Upper lobe of left lung (tissue), 4 donors: ENCODE data around the gene NARF.

ENCODE experiments used
- EP300 ChIP-seq, 4 donors: sonication (generic); formaldehyde crosslinking; IDR thresholded peaks; one replicate each; pipeline ENCODE4 v1.5.1; 2017; ENCODE audit warnings: antibody characterized with exemption in 4 of 4, control low read depth in 2 of 4
- POLR2A ChIP-seq, 4 donors: fragments of 450-650 bp; IDR thresholded peaks; one replicate each; pipeline ENCODE4 v1.5.1; 2016 to 2017; ENCODE audit warnings: antibody characterized with exemption in 4 of 4, mild to moderate bottlenecking in 2 of 4
- POLR2AphosphoS5 ChIP-seq, 2 donors: sonication (generic); formaldehyde crosslinking; IDR thresholded peaks; one replicate each; pipeline ENCODE4 v1.5.1; 2017; ENCODE audit warnings: antibody characterized with exemption in 2 of 2
- TF ChIP-seq, protein P1 (sequence below), 6 experiments: fragments of 450-650 bp in 4 of 6; fragments of 200-600 bp in 2 of 6; sonication (generic) in 2 of 6; IDR thresholded peaks; one replicate each; pipeline ENCODE4 v1.5.1; 2016 to 2019; ENCODE audit warnings: antibody characterized with exemption in 6 of 6

DNA sequence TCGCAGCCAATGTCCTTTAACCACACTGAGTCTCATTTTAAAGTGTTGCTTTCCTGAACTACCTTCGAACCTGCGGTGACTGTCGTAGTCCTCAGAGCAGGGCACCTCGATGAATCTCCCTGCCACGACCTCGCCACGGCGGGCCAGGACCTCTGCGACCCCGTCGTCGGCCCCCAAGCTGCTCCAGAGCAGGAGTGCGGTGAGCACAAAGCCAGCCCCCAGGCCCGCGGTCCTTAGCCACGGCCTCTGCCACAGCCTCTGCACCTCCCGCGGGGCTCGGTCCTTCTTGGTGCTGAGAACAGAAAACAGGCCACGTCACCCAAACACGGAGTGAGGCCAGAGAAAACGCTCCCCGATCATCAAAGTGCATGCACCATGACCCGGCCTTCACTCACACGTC, 43.2 kb upstream of the NARF start:
- TF ChIP-seq, protein P1, sequence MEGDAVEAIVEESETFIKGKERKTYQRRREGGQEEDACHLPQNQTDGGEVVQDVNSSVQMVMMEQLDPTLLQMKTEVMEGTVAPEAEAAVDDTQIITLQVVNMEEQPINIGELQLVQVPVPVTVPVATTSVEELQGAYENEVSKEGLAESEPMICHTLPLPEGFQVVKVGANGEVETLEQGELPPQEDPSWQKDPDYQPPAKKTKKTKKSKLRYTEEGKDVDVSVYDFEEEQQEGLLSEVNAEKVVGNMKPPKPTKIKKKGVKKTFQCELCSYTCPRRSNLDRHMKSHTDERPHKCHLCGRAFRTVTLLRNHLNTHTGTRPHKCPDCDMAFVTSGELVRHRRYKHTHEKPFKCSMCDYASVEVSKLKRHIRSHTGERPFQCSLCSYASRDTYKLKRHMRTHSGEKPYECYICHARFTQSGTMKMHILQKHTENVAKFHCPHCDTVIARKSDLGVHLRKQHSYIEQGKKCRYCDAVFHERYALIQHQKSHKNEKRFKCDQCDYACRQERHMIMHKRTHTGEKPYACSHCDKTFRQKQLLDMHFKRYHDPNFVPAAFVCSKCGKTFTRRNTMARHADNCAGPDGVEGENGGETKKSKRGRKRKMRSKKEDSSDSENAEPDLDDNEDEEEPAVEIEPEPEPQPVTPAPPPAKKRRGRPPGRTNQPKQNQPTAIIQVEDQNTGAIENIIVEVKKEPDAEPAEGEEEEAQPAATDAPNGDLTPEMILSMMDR (IDR thresholded peaks at IDR 0.05), result no peak
- TF ChIP-seq POLR2A (IDR thresholded peaks at IDR 0.05), result no peak
- no peak for TF ChIP-seq EP300 (IDR thresholded peaks at IDR 0.05)
- TF ChIP-seq POLR2AphosphoS5 (IDR thresholded peaks at IDR 0.05), result no peak
